Epithelial cell of proximal tubule (primary cell): ENCODE data around the gene CCDC63. TPM values are rescaled to one million over a fixed set of nuclear protein-coding genes. Genes with fewer than 3 reads are reported as not detected.

ENCODE experiments used
- DNase-seq: peaks from one replicate; pipeline ENCODE4 v3.0.0-alpha.2; 2011; ENCODE audit warnings: low read depth
- H3K4me3 ChIP-seq: 2 replicates; pipeline ENCODE4 v1.5.1; 2011; ENCODE audit warnings: low read depth, mild to moderate bottlenecking, low read length
- CTCF ChIP-seq: conservative IDR thresholded peaks from 2 replicates; pipeline ENCODE4 v1.5.1; 2012; ENCODE audit warnings: low read depth, mild to moderate bottlenecking, low read length
- total RNA-seq: library from RNA; depleted of rRNA; stranded (reverse); fragments of >200 nt; gene quantifications from 2 replicates; pipeline ENCODE4 v1.2.3, GENCODE V29; 2015

Gene CCDC63
- total RNA-seq, 1 donor from 2014 or later, result not detected

GRCh38 chr12:110841007-110841406, 5.8 kb upstream of the CCDC63 start:
- no peak for TF ChIP-seq CTCF
- DNase-seq, result no peak
- H3K4me3 ChIP-seq, result no peak overlapping the region

DNA sequence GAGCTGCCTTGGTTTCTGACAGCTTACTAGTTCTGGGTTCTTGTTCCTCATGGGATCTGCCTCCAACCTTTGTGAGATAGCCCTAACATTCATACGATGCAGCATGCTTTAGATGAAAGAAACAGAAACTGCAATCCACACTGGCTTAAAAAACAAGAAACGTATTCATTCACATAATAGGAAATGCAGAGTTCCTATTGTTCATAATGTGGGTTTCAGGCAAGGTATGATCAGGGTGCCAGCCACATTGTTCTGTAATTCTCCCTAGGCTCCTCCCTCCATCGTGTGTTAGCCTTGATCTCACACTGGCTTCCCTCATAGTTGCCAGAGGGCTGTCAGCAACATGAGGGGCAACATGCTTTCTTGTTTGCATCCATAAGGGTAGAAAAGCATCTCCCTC, 2.7 kb upstream of the CCDC63 start:
- no peak overlapping the region for H3K4me3 ChIP-seq
- no peak for TF ChIP-seq CTCF
- DNase-seq, result no peak

GRCh38 chr12:110844551-110845338, 2.0 kb upstream of the CCDC63 start:
- DNase-seq, result no peak
- H3K4me3 ChIP-seq, result no peak overlapping the region
- no peak for TF ChIP-seq CTCF

DNA sequence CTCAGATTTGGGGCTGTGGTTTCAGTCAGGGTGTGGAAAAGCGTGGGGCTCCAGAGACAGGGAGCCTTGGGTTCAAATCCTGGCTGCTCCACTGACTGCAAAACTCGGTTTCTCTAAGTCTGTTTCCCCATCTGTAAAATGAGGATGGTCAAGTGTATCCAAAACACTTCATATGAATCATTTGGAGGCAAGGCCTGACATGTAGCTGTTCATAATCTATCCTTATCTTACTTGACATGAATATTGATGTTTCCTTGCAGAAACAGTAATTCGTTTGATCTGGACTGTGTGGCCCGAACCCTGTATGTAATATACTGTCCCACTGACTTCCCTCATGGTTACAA, 1.5 kb upstream of the CCDC63 start:
- DNase-seq, result no peak
- TF ChIP-seq CTCF, result no peak

GRCh38 chr12:110848314-110848923, 1.6 kb downstream of the CCDC63 start:
- DNase-seq, result no peak
- no peak for TF ChIP-seq CTCF
- no peak overlapping the region for H3K4me3 ChIP-seq

More for the DNA sequence above, 1.5 kb upstream of the CCDC63 start:
- no peak overlapping the region for H3K4me3 ChIP-seq

DNA sequence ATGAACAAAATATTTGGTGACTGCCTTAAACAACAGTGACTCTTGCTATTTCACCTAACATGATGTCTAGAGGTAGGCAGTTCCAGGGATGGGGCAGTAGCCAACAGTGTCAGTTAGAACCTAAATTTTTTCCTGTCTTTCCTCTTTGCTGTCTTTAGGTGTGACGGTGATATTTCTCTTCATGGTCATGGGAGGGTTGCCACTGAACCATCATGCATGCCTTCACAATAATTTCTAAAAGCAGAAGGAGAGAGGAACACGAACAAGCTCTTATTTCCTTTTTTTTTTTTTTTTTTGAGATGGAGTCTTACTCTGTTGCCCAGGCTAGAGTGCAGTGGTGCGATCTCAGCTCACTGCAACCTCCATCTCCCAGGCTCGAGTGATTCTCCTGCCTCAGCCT, 2.4 kb downstream of the CCDC63 start:
- no peak for TF ChIP-seq CTCF
- no peak for DNase-seq
- no peak overlapping the region for H3K4me3 ChIP-seq
